ENCODE data around the gene PSMC2.

Gene PSMC2

DNA sequence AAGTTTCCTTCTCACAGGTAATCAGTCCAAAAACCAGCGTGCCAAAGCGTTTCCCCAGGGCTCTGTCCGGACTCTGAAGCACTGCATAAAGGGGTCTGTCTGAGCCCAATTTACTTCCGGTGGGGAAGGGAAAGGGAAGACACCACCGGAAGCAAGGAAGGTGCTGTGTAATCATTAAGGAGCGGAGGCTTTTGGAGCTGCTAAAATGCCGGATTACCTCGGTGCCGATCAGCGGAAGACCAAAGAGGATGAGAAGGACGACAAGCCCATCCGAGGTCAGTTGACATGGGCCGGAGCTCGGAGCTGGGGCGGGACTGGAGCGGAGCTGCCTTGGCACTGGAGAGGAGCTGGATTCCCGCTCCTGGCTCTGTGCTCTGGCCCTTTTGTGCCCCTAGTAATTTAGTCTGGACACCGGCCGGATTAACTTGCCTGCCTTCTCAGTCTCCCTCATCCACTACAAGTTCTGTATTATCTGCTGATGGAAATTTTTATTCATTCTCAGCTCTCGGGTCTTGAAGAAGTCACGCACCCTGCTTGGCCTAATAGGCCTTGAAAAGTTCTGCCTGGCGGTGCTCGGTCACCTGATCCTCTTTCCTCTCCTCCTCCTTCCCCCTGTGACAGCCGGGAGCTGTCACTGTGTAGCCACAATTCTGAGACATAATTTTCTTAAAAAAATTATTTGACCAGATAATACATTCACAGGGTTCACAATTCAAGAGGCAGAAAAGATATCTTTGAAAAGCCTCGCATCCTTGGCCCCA, at the start of gene PSMC2:
Gene PSMC2 (plus strand): TSS at position 137 of the 761 bp plus-strand sequence. CDS start 69 bp downstream, at position 206.
- DNase-seq (ENCODE audit: low read depth): peak; percentile 91

DNA sequence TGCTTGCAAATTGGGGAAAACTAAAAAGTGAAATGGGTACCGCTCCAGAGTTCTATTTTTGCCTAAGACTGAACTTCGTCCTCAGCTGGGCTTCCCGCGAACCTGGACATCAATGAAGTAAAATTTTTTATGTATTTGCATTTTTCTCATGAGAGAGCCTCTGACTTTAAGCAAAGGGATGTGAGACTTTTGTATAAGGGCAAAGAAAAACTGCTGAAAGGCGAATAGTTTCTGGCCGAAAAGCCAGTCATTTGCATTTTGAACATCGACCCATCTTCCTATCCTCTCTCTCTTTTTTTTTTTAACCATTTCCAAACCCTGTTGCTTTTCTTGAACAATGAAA, 49.6 kb upstream of the PSMC2 start:
- no peak for DNase-seq (ENCODE audit: low read depth)

DNA sequence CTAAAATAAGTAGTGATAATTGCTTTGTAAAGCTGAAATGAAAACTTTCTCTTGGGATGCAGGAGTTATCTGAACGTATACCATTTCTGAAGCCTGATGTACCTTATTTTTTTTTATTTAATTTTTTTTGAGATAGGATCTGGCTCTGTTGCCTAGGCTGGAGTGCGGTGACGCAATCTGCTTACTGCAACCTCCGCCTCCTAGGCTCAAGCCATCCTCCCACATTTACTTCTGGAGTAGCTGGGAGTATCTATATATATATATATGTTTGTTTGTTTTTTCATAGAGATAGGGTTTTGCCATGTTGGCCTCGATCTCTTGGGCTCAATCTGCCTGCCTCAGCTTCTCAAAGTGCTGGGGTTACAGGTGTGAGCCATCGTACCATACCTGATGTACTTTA, 47.8 kb upstream of the PSMC2 start:
- DNase-seq (ENCODE audit: low read depth): no peak

DNA sequence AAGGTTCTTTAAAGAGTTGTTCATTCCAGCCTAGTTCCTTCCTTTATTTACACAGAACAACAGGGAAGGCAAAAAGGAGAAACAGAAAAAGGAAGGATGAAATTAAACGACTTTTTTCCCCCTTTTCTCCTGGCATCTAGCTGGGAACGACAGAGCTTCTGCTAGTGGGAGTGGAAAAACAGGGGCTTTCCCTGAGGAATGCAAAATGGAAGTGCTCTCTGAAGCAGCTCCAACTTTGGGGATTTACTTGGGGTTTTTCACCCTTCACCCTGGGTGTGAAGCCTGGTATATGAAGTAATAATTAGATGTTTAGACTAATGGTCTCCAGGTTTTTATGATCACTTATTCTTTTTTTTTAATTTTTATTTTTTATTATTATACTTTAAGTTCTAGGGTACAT, 46.0 kb upstream of the PSMC2 start:
- DNase-seq (ENCODE audit: low read depth): no peak

DNA sequence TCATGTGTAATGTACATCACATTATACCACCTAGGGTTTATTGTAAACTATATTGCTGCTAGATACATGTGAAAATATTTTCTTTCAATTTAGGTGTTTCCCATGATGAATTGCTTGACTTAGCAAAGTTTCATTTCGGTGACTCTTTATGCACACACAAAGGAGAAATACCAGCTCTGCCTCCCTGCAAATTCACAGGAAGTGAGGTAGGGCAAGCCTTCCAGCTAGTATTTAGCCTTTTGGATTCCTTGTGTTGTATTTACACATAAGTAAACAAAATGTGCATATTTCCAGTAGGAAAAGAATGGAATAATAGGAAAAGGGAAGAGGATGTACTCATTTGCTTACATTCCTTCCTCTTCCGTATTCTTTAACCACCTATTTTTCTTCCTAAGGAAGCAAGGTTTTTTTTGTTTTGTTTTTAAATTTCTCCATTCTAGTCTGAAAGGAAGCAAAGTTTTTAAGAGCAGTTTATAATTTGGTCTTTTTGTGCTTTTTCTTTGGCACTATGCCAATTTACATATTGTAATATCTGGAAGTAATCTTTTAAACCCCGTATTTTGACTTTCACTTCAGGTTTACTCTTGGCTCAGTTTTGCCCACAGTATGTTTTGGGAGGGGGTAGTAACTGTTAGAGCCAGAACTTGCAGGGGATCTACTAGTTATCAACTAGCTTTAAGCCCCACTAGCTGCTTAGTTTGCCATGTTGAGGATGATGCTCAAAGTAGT, 39.8 kb upstream of the PSMC2 start:
- DNase-seq (ENCODE audit: low read depth): no peak

DNA sequence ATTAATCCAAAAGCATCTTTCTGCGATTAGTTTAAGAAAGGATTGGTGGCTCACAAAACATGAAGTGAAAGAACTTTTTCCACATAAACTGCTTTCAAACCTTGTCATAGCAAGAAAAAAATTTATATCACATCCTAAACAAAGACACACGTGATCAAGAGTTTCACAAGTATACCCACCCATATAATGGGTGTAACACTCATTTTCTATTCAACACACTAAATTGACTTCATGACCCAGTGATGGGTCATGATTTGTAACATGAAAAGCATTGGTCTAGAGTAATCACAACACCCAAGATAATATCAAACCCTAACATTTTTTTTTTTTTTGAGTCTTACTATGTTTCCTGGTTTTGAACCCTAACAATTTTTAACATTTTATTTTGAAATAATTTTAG, 32.6 kb upstream of the PSMC2 start:
- no peak for DNase-seq (ENCODE audit: low read depth)

DNA sequence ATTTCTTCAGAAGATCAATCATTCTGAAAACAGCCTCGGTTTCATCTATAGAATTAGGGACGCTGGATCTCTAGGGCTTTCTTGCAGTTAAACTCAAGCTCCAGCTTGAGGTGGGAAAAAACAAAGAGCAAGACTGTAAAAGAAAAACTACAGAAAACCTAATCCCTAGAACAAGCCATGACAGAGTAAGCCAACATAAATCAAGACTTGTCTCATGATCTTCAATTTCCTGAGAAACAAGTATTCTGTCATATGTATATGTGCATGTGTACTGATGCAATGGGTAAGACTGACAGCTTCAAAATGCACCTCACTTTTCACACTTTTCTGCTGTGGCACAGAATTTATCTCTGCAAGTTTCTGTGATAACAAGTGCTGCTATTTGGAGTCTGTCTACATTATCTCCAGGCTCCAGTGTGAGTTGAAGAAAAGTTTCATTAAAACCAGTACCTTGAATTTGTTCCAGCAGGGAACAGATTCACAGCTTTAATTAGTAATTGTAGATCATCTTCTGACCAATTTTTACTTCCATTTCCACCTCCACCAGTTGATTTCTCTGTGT, 31.0 kb upstream of the PSMC2 start:
- no peak for DNase-seq (ENCODE audit: low read depth)

DNA sequence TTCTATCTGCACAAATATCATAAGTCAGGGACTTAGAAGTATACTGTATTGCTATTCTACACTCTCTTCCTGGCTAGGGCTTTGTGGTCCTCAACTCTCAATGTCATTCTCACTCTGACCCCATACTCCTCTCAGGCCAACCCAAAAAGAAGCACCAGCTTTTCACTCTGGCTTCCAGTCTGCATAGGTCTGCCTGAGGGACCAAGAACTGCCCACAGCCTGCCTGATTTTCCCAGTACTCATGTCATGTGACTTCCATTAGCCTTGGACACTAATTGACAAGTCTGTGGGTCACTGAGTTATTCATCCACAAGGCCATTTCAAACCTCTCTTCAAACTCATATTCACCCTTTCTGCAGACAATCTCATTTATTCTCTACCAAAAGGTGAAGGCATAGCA, 30.4 kb upstream of the PSMC2 start:
- no peak for DNase-seq (ENCODE audit: low read depth)

DNA sequence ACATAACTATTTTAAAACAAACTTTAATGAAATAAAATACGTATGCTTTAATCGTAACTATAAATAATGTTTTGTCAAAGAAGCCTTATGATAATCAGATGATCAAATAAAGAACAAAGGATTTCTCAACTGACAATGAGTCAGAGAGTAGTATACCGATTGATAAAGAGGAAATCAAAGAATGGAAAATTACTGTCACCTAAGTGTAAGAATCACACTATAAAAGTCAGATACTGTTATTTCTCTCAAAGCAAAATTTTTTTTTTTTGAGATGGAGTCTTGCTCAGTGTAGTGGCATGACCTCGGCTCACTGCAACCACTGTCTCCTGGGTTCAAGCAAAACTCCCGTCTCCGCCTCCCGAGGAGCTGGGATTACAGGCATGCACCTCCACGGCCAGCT, 21.7 kb upstream of the PSMC2 start:
- no peak for DNase-seq (ENCODE audit: low read depth)

DNA sequence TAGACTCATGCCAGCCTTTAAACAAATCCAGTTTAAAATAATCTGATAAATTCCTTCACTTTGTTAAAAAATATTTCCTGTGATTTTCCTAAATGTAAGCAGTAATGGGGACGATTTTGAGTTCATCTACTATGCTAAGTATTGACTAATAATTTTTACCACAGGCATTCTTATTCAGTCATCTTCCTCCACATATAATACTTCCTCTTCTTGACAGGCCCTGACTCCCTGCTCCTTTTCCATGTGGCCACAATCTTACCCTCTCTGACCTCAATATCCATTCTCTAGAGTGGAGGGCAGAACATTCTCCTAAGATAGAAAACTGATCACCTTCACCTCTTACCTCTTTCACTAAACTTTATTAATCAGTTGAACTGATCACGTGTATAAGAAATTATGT, 10.7 kb upstream of the PSMC2 start:
- no peak for DNase-seq (ENCODE audit: low read depth)

DNA sequence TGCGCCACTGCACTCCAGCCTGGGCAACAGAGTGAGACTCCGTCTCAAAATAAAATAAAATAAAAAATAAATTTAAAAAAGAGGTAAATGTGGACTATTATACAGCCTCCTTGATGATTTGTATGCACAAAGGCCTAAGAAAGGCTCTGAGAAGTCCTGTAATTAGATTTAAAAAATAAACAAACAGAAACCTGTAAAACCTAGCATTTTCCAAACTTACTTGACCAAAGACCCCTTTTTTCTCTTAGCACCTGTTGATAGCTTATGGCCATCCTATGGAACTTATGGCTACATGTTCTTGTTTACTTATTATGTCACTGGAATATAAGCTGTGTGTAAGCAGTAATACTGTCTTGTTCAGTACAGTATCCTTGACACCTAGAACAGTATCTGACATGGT, 8.6 kb upstream of the PSMC2 start:
- no peak for DNase-seq (ENCODE audit: low read depth)

DNA sequence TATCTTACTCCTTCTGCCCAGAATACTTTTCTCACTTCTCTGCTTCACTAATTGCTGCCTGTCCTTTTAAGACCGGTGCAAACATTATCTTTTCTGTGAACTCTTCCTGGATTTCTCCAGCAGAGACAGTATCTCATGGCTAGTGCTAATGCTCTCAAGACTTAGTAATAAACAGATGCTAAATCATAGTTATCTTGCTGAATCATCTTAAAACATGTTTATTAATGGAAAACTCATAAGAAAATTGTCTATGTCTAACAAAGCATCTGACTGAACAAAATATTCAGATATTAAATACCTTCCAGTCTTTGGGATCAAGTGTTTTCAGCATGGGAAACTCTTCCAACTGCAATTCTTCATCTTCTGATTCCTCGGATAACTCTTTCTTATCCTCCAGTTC, 6.0 kb upstream of the PSMC2 start:
- peak; percentile 35 for DNase-seq (ENCODE audit: low read depth)

DNA sequence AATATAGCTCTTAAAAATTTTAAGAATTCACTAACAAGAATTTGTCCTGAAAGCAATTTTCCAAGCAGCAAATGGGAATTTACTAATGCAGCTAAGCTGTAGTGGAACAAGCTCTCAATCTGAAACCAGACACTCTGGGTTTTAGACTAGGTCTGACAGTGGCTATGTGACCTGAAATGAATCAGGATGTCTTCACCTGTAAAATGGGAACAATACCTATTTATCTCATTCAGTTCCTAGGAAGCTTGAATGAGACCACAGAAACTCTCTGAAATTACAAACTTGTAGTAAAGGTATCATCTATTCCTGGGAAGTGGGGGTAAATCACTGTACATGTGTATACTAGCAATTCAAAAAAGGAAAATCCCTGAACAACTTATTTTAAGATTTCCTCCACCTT, 4.1 kb upstream of the PSMC2 start:
- no peak for DNase-seq (ENCODE audit: low read depth)

DNA sequence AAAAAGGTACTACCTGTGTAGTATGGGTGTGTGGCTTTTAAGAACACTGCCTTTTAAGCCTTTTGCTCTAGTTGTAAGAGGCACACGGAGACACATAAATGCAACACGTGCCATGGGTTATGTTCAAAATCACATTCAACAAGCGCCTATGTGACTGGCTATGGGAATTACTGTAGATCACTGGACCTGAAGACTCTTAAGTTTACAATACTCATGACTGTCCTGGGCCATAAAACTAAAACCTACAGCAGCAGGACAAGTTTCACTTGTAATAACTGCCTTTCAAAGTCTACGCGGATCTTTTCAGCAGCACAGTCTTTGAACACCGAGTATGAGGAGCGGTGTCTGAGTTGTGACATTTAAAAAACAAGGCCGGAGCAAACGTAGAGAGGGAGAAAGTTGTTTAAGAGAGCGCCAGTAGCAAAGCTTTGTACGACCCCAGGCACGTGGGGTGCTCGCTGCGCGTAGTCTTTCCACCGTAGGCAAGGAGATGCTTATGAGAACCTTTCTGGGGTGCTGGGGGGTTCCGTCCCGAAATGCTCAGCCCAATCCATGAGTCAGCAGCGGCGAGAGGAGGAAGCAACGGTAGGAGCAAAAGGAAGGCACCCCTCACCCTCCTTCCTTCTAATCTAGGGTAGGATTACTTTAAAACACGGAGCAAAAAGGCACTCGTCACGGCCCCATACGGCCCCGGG, 3.5 kb upstream of the PSMC2 start:
- peak; percentile 34 for DNase-seq (ENCODE audit: low read depth)

DNA sequence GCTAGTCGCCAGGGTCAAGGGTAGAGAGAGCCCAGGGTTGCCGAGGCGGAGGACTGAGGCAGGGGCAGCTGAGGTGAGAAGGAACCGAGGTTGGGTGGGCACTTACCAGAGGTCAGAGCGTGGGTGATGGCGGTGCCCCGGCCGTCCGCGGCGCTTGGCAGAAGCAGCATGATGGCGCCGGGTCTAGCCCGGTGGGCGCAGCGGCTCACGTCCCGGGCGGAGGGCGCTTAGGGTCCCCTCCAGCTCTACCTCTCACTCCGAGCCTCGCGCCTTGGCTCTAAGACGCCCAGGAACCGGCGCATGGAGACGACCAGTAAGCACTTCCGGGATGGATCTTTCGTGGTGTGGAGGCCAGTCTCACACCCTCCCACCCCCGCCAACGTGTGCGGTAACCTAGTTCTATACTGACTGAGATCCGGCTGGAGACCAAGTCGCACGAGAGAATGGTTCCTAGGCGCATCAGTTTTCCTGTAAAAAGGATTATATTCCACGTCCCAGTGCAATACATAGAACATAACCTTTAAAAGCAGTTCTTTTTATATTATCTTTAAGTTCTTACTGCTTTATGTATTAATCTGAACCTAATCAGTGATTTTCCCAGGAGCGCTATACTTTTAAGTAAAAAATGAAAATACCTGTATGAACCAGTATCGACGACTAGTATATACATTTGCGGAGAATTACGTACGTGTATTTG, 2.8 kb upstream of the PSMC2 start, which contains the start of gene DNAJC2:
Gene DNAJC2 (minus strand): TSS at position 315 of the 697 bp plus-strand sequence. CDS start 145 bp downstream, at position 170.
- DNase-seq (ENCODE audit: low read depth): peak; percentile 93

DNA sequence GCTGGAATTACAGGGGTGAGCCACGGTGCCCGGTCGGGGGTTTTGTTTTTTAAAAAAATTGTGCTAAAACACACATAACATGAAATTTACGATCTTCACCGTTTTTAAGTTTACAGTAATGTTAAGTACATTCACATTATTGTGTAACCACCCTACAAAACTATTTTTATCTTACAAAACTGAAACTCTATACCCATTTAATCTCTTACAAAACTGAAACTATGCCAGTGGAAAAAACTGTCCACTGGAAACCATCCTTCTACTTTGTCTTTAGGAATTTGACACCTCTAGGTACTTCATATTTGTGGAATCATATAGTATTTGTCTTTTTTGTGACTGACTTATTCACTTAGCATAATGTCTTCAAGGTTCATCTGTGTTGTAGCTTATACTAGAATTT, 1.0 kb upstream of the PSMC2 start:
- no peak for DNase-seq (ENCODE audit: low read depth)

DNA sequence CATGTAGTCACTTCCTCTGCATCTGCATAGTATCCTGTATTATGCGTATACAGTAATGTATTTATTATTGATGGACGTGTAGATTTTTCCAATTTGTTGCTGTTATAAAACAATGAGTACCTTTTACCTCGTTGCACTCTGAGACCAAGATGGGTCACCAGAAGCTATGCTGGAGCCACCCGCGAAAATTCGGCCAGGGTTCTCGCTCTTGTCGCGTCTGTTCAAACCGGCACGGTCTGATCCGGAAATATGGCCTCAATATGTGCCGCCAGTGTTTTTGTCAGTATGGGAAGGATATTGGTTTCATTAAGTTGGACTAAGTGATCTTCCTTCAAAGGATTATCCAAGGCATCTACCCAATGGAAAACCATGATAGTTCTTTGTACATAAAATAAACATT, 1.0 kb downstream of the PSMC2 start:
- DNase-seq (ENCODE audit: low read depth): no peak

DNA sequence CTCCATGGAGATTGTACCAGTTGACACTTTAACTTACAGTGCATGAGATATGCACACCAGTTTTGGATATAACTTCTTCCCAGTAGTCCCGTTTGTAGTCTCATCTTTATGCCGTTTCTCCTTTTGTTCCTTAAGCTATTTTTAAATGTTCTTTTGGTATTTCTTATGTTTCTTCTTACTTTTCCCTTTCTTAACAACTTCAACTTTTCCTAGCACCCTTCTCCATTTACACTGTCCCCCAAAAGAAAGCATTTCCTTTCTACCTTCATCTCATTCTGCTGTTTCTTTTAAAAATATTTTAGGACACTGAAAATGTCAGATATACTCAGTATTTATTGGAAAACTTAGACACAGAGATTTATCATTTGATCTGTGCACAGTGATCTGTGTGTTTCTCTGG, 1.5 kb downstream of the PSMC2 start:
- DNase-seq (ENCODE audit: low read depth): no peak

DNA sequence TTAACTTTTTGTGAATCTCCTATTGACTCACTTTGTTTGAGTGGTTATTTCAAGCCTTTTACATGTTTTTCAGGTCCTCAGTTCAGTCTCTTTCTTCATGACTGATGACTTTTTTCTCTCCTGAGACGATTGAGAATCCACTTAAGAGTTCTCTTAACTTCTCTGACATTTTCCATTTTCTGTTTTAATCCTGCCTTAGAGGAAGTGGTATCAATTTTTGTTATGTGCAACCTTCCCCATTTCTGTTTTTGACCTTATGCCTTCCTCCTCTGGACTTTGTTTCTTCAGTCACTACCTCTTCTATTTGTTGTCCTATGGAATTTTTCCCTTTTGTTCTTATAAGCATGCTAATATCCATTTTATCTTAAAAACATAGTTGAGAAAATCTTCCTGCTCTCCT, 2.4 kb downstream of the PSMC2 start:
- no peak for DNase-seq (ENCODE audit: low read depth)

DNA sequence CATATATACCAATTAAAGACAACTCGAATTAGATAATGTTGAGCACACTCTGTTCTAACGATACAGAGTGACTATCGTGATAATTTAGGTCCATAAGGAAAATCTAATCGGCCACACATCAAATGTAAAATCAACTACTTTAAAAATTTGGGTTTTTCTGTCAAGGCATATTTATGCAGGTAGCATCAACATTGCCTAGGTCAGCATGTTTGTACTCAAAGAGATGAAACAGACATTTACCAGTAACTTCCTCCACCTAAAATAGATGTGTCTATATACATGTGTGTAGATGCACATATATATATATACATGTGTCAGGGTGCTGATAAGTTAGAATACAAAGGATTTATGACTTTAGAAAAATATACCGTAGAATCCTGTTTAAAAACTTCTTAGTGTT, 22.0 kb downstream of the PSMC2 start:
- DNase-seq (ENCODE audit: low read depth): no peak

DNA sequence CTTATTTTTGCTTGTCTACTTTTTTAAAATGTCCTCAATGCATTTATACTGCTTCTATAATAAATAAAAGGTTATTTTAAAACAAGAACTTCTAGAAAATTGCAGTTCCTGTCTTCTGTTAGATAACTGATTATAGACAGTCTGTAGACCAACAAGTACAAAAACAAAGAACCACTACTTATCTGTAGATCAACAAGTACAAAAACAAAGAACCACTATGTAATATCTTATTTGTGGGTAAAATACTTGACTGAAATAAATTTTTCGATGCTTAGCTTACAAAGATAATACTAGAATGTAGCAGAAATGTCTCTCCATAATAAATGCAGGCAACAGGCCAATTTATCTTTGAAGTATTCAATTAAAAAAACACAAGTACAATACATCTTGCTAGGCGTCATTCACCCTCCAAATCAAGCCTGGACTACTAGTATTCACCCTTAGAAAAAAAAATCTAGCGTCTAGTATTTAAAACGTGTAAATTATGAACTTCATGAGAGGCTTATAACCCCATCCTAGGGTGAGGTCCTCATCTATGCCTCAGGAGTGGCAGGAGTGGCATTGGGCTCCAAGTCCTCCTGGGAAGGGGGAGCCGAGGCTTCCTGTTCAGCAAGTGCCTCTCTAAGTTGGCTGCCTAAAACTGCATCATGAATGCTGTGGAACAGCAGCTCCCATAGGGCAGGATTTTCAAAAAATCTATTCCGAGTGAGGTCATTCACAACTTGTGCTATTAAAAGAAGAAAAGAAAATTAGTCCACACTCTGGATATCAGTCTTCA, 26.6 kb downstream of the PSMC2 start:
- no peak for DNase-seq (ENCODE audit: low read depth)

Data from amniotic epithelial cell (primary cell).